LNCAP (cell line): Measurements from ENCODE around the gene MAP4K3.

ENCODE experiments used
- TF ChIP-seq, protein P1 (sequence below): fragments of 450-650 bp; IDR thresholded peaks from 2 replicates; pipeline ENCODE4 v1.5.1; 2017; ENCODE audit warnings: mild to moderate bottlenecking

The MAP4K3 gene

DNA sequence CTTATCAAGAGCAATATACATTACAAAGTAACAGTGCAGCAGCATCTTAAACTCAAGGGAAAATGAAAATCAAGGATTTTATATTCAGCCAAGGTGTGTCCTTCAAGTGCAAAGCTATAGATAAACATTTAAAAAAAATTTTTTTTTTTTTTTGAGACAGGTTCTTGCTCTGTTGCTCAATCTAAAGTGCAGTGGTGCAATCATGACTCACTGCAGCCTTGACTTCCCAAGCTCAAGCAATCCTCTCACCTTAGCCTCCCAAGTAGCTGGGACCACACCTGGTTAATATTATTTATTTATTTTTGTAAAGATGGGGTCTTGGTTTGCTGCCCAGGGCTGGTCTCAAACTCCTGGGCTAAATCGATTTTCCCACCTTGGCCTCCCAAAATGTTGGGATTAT is 202.3 kb downstream of the MAP4K3 start:
- TF ChIP-seq, protein P1, sequence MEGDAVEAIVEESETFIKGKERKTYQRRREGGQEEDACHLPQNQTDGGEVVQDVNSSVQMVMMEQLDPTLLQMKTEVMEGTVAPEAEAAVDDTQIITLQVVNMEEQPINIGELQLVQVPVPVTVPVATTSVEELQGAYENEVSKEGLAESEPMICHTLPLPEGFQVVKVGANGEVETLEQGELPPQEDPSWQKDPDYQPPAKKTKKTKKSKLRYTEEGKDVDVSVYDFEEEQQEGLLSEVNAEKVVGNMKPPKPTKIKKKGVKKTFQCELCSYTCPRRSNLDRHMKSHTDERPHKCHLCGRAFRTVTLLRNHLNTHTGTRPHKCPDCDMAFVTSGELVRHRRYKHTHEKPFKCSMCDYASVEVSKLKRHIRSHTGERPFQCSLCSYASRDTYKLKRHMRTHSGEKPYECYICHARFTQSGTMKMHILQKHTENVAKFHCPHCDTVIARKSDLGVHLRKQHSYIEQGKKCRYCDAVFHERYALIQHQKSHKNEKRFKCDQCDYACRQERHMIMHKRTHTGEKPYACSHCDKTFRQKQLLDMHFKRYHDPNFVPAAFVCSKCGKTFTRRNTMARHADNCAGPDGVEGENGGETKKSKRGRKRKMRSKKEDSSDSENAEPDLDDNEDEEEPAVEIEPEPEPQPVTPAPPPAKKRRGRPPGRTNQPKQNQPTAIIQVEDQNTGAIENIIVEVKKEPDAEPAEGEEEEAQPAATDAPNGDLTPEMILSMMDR: no peak

GRCh38 chr2:39232141-39232540 is 204.9 kb downstream of the MAP4K3 start:
- TF ChIP-seq, protein P1: no peak

GRCh38 chr2:39228413-39229209 is 208.5 kb downstream of the MAP4K3 start:
- TF ChIP-seq, protein P1: no peak

- TF ChIP-seq, protein P1: peak; percentile 59
Measured at GRCh38 chr2:39227628-39228412, 209.3 kb downstream of the MAP4K3 start.

DNA sequence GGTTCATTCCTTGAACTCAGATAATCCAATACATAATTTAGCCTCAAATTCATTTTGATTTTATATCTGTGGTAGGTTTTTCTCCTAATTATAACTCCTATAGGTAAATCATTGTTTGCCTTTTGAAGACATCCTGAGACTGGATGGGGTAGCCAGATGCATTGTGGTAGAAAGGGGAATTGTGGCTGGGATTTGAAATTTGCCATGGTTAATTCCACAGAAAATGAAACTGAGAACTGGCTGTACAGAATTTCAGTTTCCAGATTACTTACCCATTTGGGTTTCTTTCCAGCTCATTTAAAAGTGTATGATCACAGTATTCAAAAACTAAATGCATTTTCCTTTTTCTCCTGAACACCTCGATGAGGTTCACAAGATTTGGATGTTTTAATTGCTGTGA is 211.5 kb downstream of the MAP4K3 start:
- TF ChIP-seq, protein P1: no peak

GRCh38 chr2:39223909-39224308 is 213.2 kb downstream of the MAP4K3 start:
- TF ChIP-seq, protein P1: no peak

GRCh38 chr2:39221459-39221858 is 215.6 kb downstream of the MAP4K3 start:
- TF ChIP-seq, protein P1: no peak
